HG03045 (cell line): ENCODE measurements around the gene RAB9A.
A peak's percentile ranks its signal among the peaks of the same experiment; 100 is the strongest.
"Not testable (repeated sequence)": the region's sequence is repeated elsewhere in the genome, so short reads cannot be mapped to it uniquely, and the experiment has no call there.

Experiments used
- ATAC-seq: cut with Tn5 transposase; IDR thresholded peaks from one replicate; pipeline ENCODE4 v1.9.1; 2021; ENCODE audit warnings: mild to moderate bottlenecking, moderate library complexity; ENCODE audit not compliant: unreplicated experiment

Gene RAB9A

DNA sequence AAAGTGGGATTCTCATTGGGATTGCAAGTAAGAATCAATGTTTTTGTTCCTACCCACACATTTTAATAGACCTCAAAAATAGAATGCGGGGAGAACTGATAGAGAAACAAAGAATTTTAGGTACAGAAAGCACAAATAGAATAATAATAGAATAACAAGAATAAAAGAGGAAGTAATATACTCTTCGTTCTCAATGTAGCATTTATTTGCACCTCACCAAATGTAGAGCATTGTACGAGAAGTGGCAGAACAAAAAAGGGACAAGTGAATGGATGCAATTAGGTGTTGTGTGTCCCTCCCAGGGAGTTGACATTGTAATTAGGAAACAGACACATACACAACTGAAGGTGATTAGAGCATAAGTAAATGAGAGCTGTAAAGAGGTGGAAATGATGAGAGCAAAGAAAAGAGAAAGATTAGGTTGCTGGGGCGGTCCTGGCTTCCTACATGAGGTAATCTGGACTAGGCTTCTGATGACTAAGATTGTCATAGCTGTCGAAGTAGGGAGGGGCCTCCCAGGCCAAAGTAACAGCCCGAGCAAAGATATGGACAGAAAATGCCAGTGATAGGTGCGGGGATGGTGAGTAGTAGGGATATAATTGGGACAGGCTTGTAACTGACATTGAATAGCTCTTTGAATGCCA is 10.4 kb downstream of the RAB9A start:
- ATAC-seq: no peak

DNA sequence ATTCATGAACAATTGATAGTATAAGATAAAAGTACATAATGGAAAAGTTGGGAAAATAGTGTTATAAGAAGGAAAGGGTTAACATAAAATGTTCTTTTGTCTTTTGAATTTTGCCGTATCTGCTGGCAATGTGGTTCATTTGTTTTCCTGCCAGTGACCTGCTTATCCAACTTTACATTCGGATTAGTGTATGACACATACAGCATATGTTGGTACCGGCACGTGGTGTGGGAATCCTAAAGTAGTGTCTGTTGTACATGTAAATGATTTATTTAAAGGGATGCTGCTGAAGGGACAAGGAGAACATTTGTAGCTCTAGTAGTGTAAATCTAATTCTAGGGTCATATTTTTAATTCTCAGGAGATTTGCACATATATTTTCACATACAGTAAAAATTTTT is 11.5 kb downstream of the RAB9A start:
- ATAC-seq: no peak

DNA sequence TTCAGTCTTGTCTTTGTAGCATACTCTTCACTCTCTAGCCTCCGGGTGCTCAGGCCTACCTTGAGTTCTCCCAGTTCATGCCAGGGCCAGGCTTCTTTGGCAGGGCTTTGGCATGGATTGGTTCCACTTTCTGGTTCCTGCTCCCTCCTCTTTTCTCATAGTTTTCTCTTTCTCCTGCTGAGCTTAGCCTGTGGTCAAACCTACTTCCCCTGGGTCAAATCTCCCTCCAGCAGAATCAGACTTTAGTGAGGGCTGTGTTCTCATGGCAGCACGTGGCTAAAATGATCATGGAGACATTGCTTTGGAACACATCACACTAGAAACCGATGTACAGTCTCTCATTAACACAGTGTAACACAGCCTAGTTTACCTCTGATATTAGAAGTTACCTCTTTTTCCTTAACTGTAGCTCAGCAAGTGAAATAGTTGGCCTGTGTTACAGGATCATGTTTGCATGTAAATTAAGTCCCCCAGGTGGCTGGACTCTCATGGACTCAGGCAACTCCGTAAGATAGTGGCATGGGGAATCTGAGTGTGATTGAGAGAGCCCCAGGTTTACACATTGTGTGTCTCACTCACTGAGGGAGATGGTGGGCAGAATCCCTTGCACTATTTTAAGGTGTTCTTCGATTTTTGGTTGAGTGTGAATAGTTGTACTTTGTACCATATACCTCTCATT is 13.3 kb downstream of the RAB9A start:
- no peak for ATAC-seq

DNA sequence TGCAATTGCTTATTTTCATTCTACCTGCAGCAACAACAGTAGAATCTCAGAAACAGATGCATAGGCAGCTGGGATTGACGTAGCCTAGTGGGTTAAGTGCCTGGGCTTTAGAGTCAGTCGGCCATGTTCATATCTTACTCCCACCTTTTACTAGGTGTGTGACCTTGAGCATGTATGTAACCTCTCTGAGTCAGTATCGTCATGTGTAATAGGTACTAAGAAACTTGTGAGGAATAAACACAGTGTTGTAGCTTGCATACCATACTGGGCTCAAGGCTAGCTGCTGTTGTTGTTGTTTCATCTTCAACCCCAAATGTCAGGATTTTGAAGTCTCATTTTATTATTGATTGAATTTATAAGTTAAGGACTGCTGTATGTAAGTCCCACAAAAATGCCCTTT is 14.2 kb downstream of the RAB9A start:
- ATAC-seq: no peak

DNA sequence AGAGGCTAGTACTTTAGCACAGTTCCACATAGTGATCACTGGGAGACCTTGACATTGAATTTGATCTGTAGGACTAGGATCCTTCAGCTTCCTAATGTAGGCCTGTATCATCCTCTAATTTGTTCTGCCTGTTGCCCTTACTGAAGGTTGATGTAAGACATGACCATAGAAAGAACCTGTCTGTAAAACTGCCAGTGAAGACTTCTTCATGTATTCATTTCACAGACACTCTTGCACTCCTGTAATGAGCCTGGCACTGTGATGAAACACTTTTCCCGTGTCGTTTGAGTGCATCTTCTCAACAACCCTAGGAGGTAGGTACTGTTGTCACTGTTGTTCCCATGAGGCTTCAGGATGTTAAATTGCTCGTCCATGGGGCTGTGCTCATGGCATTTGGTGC is 14.7 kb downstream of the RAB9A start:
- no peak for ATAC-seq

DNA sequence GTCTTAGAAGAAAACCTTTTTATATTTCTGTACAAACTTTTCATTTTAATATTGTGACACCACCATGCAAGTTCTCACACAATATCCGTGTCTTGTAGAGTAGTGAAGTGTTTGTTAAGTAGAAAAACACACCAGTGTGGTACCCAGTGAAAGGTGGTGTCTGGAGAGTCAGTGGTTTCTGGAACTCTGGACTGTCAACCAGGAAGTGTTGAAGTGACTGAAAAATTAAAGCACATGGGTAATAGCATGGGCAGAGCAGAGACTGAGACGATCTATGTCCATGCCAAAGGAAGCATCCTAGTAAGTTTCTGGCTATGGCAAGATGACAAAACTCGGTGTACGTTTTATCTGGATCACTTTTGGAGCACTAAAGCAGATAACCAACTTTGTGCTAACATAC is 22.2 kb downstream of the RAB9A start:
- ATAC-seq: no peak

DNA sequence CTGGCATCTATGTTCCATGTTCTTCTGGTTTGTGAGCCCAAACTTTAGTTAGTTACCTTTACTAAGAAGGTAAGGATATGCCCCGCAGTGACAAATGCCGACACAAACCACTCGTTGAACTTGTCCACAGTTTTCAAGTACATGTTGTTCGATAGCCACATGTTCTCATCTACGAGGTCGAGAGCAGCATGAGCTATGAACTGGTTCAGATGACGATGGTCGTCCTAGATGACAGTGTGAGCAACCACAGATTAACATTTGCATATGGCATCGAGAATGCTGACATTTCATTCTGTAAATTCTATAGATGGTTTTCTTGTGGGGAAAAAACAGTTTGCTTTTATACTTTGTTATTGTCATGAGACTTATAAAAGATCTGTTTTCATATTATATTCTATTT is 27.5 kb downstream of the RAB9A start:
- ATAC-seq: no peak

DNA sequence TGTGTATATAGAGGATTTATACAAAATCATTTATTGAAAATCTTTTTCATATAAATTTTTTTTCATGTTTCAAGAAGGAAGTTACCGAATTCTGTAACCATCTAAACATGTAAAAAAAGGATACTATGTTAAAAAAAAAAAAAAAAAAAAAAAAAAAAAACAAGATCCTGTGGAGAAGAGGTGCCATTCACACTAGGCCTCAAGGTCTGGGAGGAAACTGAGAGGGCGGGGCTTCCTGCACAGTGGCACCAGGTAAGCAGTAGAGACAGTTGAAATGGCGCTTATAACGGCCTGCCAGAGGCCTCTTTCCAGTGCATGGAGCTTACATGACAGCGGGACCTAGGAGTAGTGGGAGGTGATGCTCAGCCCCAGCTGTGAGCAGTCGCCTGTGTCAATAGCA is 28.0 kb downstream of the RAB9A start:
- no peak for ATAC-seq

DNA sequence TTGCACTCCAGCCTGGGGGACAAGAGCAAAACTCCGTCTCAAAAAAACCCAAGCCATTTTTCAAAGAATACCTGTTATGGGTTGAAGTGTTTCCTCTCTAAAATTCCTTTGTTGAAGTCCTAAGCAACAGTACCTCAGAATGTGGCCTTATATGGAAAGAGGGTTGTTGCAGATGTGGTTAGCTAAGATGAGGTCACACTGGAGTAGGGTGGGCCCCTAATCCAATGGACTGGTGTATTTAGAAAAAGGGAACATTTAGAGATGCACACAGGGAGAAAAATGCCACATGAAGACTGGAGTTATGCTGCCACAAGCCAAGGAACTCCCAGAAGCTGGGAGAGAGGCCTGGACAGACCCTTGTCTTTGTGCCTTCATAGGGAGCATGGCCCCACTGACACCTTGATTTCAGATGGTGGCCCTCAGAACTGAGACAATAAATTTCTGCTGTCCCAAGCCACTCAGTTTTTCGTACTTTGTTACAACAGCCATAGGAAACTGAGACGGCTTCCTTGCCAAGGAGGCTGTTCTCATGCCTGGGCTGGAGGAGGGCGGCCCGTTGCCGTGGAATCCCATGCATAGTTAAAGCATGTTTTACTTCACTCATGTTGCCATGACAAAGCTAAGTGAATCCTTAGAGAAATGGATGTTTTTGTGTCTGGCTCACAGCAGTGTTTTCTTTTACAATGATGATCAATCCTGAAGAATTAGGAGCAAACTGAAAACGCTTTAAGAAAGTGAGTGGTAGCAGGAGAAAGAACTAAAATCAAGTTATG is 29.0 kb downstream of the RAB9A start:
- no peak for ATAC-seq

DNA sequence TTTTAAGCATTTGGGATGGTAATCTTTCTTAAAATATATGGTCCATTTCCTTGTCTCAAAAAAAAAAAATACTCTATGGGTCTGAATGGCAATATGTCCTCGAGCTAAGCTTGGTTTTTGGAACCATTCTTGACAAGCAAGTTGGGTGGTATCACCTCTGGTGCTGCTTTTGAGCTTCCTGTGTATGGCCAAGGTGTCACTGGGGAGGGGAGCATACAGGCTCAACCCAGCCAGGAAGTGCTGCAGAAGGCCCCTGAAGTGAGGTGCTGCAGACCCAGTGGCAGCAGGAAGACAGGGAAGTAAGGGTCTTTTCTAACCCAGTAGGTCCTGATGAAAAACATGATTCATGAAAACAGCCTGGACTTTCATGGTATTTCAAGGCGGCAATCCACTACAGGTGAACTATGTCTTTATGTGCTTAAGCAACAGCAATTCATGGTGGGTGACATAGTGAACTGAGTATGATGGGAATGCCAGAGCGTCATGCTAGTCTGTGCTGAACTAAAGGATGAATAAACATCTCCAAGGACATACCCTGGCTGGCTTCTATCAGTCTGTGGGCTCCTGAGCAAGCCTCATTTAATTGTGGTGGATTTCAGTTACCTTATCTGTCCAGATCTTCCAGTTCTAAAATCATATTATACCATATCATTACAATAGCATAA is 30.4 kb downstream of the RAB9A start:
- ATAC-seq: no peak

DNA sequence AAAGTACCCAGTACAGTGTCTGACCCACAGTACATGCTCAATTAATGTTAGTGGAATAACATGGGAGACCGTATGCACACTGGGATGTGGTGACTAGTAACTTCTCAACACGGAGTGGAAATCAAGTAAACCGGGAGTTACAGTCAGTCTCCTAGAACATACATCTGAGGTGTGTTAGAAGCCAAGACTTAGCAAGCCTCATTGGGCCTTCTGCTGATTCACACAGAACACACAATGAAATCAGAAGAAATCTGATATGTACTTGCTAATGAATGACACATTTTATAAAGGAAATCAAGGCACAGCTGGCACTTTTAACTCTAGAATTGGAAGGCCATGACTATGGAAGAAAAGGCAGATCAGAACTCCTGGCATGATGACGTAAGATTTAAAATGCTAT is 32.4 kb downstream of the RAB9A start:
- no peak for ATAC-seq

DNA sequence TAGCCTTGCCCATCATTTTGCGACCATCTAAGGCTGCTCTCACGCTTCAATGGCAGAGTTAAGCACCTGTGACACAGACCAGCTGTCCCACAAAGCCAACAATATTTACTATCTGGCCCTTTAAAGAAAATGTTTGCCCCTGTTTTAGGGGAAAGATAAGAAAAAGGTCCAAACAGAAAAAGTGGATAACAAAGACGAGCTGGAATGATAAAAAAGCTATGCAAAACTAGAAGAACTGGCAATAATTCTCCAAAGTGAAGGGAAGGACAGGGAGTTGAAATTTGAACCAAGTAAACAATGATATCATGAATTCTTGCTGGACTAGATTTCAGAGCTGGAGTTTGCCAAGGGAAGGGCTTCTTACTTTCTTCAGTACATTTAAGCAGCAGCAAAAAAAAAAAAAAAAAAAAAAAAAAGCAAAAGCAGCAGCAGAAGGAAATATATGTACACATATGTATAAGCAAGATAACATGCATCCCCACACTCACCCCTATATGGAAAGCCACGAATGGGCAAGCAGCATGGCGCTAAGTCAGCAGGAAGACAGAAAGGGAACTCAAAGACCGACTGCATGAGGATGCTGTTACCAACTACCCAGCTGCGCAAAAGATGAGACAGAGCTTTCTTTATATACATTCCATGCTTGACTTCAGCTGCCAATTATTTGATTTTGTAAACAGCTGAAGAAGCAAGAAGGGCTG is 33.0 kb downstream of the RAB9A start:
- no peak for ATAC-seq

DNA sequence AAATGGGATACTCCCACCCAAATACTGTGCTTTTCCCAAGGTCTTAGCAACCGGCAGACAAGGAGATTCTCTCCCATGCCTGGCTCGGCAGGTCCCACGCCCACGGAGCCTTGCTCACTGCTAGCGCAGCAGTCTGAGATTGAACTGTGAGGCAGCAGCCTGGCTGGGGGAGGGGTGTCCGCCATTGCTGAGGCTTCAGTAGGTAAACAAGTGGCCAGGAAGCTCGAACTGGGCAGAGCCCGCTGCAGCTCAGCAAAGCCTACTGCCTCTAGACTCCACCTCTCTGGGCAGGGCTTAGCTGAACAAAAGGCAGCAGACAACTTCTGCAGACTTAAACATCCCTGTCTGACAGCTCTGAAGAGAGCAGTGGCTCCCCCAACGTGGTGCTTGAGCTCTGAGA is 36.0 kb downstream of the RAB9A start:
- not testable (repeated sequence) for ATAC-seq

DNA sequence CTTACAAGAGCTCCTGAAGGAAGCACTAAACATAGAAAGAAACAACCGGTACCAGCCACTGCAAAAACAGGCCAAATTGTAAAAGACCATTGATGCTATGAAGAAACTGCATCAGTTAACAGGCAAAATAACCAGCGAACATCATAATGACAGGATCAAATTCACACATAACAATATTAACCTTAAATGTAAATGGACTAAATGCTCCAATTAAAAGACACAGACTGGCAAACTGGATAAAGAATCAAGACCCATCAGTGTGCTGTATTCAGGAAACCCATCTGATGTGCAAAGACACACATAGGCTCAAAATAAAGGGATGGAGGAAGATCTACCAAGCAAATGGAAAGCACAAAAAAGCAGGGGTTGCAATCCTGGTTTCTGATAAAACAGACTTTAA is 37.7 kb downstream of the RAB9A start:
- not testable (repeated sequence) for ATAC-seq

DNA sequence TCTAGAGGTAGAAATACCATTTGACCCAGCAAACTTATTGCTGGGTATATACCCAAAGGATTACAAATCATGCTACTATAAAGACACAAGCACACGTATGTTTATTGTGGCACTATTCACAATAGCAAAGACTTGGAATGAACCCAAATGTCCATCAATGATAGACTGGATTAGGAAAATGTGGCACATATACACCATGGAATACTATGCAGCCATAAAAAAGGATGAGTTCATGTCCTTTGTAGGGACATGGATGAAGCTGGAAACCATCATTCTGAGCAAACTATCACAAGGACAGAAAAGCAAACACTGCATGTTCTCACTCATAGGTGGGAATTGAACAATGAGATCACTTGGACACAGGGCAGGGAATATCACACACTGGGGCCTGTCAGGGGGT is 41.6 kb downstream of the RAB9A start:
- not testable (repeated sequence) for ATAC-seq

DNA sequence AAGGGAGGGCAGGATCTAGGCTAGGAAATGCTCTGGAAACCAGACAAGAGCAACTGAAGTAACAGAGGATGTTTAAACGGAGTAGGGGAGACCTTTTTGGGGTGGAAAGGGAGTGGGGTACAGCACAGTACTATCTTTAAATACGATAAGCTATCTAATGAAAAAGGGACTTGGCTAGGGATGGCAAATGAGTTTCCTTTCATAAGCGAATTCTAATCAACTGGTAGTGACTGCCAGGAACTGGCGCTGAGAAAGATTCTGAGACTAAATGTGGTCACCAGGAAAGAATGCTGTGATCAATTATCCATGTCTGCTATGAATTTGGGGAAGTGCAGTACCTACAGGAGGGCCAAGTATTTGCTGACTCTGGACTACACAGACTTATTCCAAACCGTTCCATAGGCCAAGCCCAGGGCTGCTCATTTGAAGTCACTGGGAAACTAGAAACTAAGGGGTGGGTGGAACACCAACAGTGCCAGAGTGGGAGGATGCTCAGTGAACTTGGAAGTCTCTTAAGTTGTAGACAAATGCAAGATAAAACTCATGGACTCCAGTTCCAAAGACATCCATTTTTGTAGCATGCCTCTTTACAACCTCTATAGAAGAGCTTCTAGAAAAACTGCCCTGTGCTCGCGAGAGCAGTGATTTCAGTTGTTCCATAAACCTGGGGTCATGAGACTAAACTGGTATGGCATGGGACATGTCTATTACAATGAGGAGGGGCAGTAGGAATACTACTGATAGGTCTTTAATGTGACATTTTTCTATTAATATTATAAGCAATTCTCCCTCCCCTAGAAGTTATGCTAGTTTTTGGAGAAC is 43.5 kb downstream of the RAB9A start:
- ATAC-seq: no peak

DNA sequence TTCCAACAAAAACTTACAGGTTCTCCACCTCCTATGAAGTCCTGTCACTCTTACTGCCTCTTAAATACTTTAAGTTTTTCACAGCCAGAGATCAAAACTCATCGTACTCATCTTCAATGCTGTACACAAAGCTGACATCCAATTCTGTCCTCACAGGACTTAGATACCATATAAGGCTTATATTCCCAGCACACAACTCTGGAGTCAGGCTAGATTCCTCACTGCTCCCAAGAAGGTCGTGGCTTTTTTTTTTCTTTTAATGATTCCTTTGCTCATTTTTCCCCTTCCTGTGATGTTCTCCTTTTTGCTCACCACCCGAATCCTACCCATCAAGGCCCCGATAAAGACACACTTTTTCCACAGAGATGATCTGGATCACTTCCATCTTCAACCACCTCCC is 44.6 kb downstream of the RAB9A start:
- no peak for ATAC-seq

DNA sequence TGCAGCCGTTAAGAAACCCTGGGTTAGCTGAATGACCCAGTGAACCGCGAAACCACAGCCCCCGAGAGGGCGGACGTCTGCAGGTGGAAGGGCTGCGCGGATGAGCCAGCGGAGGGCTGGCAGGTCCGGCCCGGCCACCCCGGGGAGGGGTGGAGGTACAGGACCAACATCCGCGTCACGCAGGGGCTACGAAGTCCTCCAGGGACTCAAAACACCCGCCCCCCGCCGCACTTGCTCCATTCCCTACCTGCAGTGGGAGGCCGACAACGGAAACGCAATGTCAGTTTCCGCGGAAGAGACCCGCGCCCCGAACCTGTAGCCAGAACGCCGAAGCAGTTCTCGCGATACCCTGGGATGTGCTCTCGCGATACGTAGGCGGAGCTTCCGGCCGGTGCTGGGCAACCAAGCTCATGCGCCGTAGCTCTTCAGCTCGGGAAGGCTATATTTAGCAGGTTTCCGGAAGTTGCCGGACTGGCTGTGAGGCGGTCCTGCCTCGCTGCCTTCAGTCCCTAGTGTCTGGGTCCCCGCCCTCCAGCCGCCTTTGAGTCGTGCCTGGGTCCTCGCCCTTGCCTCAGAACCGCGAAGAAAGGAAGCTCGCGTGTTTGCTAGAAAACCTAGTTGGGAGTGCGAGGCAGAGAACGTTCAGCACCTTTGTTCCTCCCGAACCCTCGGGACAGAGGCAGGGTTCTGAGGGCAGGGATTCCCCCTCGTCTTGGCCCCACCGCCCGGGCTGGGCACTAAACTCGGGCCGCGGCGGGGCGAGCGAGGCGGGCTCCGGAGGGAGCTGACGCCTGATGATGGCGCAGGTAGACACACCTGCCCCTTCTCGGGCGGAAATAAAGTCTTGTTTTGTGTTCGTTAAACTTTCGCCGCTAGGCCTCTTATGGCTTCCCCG is 45.6 kb downstream of the RAB9A start, which contains the start of the genes OFD1 and TRAPPC2:
Gene OFD1 (plus strand): TSS at position 471 of the 895 bp plus-strand sequence. CDS start 324 bp downstream, at position 795.
Gene TRAPPC2 (minus strand): TSS at position 343 of the 895 bp plus-strand sequence. CDS start 14,657 bp downstream, outside the sequence.
- ATAC-seq: peak; percentile 94

DNA sequence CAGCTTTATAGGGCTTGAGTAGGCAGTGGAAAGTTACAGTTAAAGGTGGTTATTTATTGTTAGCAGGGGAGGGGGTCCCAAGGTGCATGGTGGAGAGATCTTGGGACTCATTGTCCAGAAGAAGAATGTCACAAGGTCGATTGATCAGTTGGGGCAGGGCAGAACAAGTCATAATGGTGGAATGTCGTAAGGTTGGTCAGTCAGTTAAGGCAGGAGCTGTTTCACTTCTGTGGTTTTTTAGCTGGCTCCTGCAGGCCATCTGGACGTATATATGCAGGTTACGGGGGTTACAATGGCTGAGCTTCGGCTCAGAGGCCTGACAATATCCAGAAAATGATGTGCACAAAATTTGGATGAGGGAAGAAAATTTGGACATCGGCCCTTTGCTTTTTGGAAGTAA is 52.8 kb downstream of the RAB9A start:
- no peak for ATAC-seq
